GM12801 (cell line): ENCODE data around the gene PTPRN2.

Source experiments
- CTCF ChIP-seq: IDR thresholded peaks from one replicate; pipeline ENCODE4 v1.5.1; 2011; ENCODE audit warnings: control low read depth; ENCODE audit not compliant: insufficient read length; ENCODE audit errors: extremely low read depth

The PTPRN2 gene

GRCh38 chr7:157873664-157874063 is 714.0 kb downstream of the PTPRN2 start:
- no peak for TF ChIP-seq CTCF

DNA sequence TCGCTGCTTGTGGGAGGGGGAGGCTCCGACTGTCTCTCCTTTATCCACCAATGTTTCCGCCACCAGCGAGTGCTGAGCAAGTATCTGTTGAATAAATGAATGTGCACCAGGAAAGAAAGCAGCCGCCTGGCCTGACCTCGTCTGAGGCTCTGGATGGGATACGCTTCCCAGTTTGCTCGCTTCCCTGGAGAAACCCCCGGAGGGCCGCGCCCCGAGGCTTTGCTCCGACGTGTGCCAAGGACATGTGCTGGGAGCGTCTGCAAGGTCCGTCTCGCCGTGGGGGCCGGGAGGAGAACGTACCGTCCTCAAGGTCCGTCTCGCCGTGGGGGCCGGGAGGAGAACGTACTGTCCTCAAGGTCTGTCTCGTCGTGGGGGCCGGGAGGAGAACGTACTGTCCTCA is 714.4 kb downstream of the PTPRN2 start:
- no peak for TF ChIP-seq CTCF

GRCh38 chr7:157872447-157872846 is 715.2 kb downstream of the PTPRN2 start:
- TF ChIP-seq CTCF: no peak

DNA sequence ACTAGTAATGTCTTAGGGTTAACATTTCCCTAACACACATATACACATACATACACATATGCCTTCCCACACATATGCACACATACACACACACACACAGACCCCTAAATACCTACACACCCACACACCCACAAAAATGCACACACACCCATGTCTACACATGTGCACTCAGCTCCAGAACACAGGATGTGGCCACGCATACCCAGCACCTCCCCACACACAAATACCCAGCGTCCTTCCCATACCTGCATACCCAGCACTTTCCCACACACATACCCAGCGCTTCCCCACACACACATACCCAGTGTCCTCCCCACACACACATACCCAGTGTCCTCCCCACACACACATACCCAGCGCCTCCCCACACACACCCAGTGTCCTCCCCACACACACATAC is 715.9 kb downstream of the PTPRN2 start:
- no peak for TF ChIP-seq CTCF

DNA sequence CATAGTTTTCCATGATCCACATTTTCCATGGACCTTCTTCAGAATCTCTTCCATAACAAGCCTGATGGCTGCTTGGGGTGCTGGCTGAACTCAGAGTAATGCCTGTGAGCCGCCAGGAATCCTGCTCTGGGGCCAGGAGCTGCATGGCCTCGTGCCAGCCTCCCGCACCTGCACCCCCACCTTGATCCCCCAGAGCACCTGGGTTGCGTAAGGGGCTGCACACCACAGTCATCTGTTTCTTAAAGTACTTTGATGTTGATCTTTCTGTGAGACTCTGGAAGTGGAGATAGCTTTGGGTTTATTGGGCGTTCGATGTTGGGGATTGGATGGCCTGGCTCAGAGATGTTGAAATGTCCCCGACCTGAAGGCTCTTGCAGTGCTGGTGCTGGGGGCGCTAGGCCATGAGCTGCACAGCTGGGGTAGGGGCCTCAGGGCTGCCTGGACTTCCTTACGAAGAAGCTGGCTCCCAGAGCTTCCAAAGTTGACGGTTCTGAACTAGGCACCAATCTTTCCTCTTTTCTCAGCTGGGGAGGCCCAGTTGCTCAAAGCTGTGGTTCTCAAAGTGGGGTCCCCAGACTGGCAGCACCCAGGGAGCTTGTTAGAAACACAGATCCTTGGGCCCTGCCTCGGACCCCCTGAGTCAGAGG is 716.9 kb downstream of the PTPRN2 start:
- no peak for TF ChIP-seq CTCF

DNA sequence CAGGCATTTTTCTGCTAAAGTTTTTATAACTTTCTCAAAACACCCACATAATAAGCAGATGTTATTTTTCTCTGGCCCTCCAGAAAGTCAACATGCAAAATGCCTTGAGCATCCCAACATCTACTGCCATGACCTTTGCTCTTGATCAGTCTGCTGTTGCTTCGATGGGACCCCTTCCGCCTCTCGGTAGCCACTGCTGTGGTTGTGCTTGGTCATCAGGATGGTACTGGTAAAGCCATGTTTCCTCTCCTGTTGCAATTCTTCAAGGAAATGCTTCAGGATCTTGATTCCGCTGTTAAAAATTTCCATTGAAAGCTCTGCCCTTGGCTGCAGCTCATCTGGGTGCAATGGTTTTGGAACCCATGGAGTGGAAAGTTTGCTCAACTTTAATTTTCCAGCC is 717.8 kb downstream of the PTPRN2 start:
- no peak for TF ChIP-seq CTCF

- TF ChIP-seq CTCF: no peak
Observed at GRCh38 chr7:157867685-157868305, 719.8 kb downstream of the PTPRN2 start.
